Peyer's patch (tissue), 4 donors: ENCODE measurements around the gene OVCH2. TPM values are rescaled to one million over a fixed set of nuclear protein-coding genes. Genes with fewer than 3 reads are reported as not detected.

Experiments
- DNase-seq, 3 donors: peaks; one replicate each; pipeline ENCODE4 v3.0.0-alpha.2; 2017 to 2019
- H3K27ac ChIP-seq, 4 donors: fragments of 200-600 bp; sonication (generic); one replicate each; pipeline ENCODE4 v1.5.1; 2016 to 2019
- H3K27me3 ChIP-seq, 2 donors: fragments of 200-600 bp; sonication (generic); one replicate each; pipeline ENCODE4 v1.5.1; 2019
- H3K36me3 ChIP-seq, 3 donors: fragments of 200-600 bp; sonication (generic); one replicate each; pipeline ENCODE4 v1.5.1; 2016 to 2019
- H3K4me1 ChIP-seq, 4 donors: fragments of 200-600 bp; sonication (generic); one replicate each; pipeline ENCODE4 v1.5.1; 2016 to 2019
- H3K4me3 ChIP-seq, 4 donors: fragments of 200-600 bp; sonication (generic); 1 replicate in 3 of 4; 2 replicates in 1 of 4; pipeline ENCODE4 v1.5.1; 2016 to 2019; ENCODE audit warnings: mild to moderate bottlenecking in 1 of 4
- H3K9me3 ChIP-seq, 4 donors: fragments of 200-600 bp; sonication (generic); one replicate each; pipeline ENCODE4 v1.5.1; 2016 to 2019; ENCODE audit warnings: mild to moderate bottlenecking in 1 of 4
- CTCF ChIP-seq, 6 experiments: fragments of 450-650 bp in 4 of 6; fragments of 200-600 bp in 2 of 6; sonication (generic) in 1 of 6; IDR thresholded peaks; one replicate each; pipeline ENCODE4 v1.5.1; 2017 to 2019; ENCODE audit warnings: antibody characterized with exemption in 6 of 6, mild to moderate bottlenecking in 3 of 6, moderate library complexity in 1 of 6
- POLR2A ChIP-seq, 2 donors: fragments of 450-650 bp; IDR thresholded peaks; one replicate each; pipeline ENCODE4 v1.5.1; 2017; ENCODE audit warnings: antibody characterized with exemption in 2 of 2, mild to moderate bottlenecking in 2 of 2, moderate library complexity in 2 of 2
- total RNA-seq, 4 donors: library from RNA; depleted of rRNA; stranded (reverse); fragments of >200 nt; gene quantifications; one replicate each; pipeline ENCODE4 v1.1.0, GENCODE V29; 2016

Gene OVCH2
- total RNA-seq, 4 donors from 2014 or later, result not detected

- Histone ChIP-seq H3K9me3 (no peaks in the 10 kb centered on the region), H3K36me3 (peaks cover 0 to 59% (median 0%) of the 10 kb centered on the region in 3 donors), H3K4me3 (no peak overlapping the region), H3K4me1 (peaks cover 0 to 36% (median 0%) of the 10 kb centered on the region in 4 donors), H3K27me3 (no peaks in the 10 kb centered on the region), H3K27ac (peak overlapping the region in 3 of 4 donors; percentile 39 to 69 (median 40))
- DNase-seq, result peak in 2 of 3 donors; percentile 78 to 86
- TF ChIP-seq CTCF (IDR thresholded peaks at IDR 0.05), result no peak
- TF ChIP-seq POLR2A (IDR thresholded peaks at IDR 0.05), result no peak
Measured at GRCh38 chr11:7639643-7640025, 66.6 kb downstream of the OVCH2 start.

Other genes with a start within 250 kb of the OVCH2 start
- 1 to 10 TPM; 2.3 to 8.4 (median 3.2) TPM for gene OLFML1, start 221.0 kb downstream of the OVCH2 start, total RNA-seq
- gene PPFIBP2, start 192.5 kb downstream of the OVCH2 start, total RNA-seq, result 100 to 1,000 TPM in 3 of 4 donors, 10 to 100 TPM in 1; 74.6 to 245 (median 148) TPM
- 10 to 100 TPM in 1 of 4 donors, 1 to 10 TPM in 2, under 1 TPM in 1; 0.67 to 13.2 (median 2.8) TPM for gene CYB5R2, start 33.0 kb downstream of the OVCH2 start, total RNA-seq
- gene OR5P2, start 90.5 kb upstream of the OVCH2 start, total RNA-seq, result not detected
- not detected for gene OR5P3, start 124.4 kb upstream of the OVCH2 start, total RNA-seq
- not detected for gene OR10A6, start 224.8 kb upstream of the OVCH2 start, total RNA-seq
- gene OR10A3, start 235.2 kb upstream of the OVCH2 start, total RNA-seq, result not detected